Epidermal melanocyte (primary cell): ENCODE measurements around the gene CMTR1.

Source experiments
- DNase-seq: peaks from one replicate; pipeline ENCODE4 v3.0.0; 2011; ENCODE audit warnings: low spot score; ENCODE audit not compliant: insufficient read length

Gene CMTR1

GRCh38 chr6:37512400-37513011 is 79.5 kb downstream of the CMTR1 start:
- no peak for DNase-seq

- DNase-seq: no peak
These were observed 80.1 kb downstream of the CMTR1 start for GRCh38 chr6:37513155-37513554.

GRCh38 chr6:37513576-37513975 is 80.6 kb downstream of the CMTR1 start:
- DNase-seq: no peak

GRCh38 chr6:37514321-37514771 is 81.3 kb downstream of the CMTR1 start:
- no peak for DNase-seq

GRCh38 chr6:37514837-37515236 is 81.8 kb downstream of the CMTR1 start:
- no peak for DNase-seq

- DNase-seq: no peak
These were observed 82.7 kb downstream of the CMTR1 start for GRCh38 chr6:37515712-37516075.

GRCh38 chr6:37516076-37516919 is 83.3 kb downstream of the CMTR1 start:
- no peak for DNase-seq

GRCh38 chr6:37516920-37517405 is 83.9 kb downstream of the CMTR1 start:
- DNase-seq: no peak

GRCh38 chr6:37517411-37517812 is 84.4 kb downstream of the CMTR1 start:
- no peak for DNase-seq

GRCh38 chr6:37518116-37518515 is 85.1 kb downstream of the CMTR1 start:
- DNase-seq: no peak

GRCh38 chr6:37519461-37519860 is 86.4 kb downstream of the CMTR1 start:
- no peak for DNase-seq

GRCh38 chr6:37520926-37521325 is 87.9 kb downstream of the CMTR1 start:
- DNase-seq: no peak

GRCh38 chr6:37521674-37522073 is 88.7 kb downstream of the CMTR1 start:
- DNase-seq: no peak

- no peak for DNase-seq
These were observed 89.8 kb downstream of the CMTR1 start for GRCh38 chr6:37522836-37523235.

GRCh38 chr6:37523412-37523811 is 90.4 kb downstream of the CMTR1 start:
- DNase-seq: no peak

GRCh38 chr6:37524025-37524969 is 91.3 kb downstream of the CMTR1 start:
- no peak for DNase-seq

GRCh38 chr6:37524970-37525318 is 91.9 kb downstream of the CMTR1 start:
- no peak for DNase-seq

GRCh38 chr6:37525460-37526357 is 92.7 kb downstream of the CMTR1 start:
- no peak for DNase-seq

GRCh38 chr6:37528541-37528940 is 95.5 kb downstream of the CMTR1 start:
- DNase-seq: no peak

GRCh38 chr6:37530297-37530696 is 97.3 kb downstream of the CMTR1 start:
- no peak for DNase-seq

GRCh38 chr6:37531026-37531425 is 98.0 kb downstream of the CMTR1 start:
- no peak for DNase-seq
